GM23248 (cell line): ENCODE data around the gene TEX36. TPM values are rescaled to one million over a fixed set of nuclear protein-coding genes. Genes with fewer than 3 reads are reported as not detected.

ENCODE experiments used
- DNase-seq: peaks from one replicate; pipeline ENCODE4 v3.0.0-alpha.2; 2015
- H2AFZ ChIP-seq: fragments of 200-600 bp; sonication (generic); 2 replicates; pipeline ENCODE4 v1.6.1; 2016; ENCODE audit warnings: antibody characterized with exemption
- H3F3A ChIP-seq: fragments of 200-600 bp; sonication (generic); 2 replicates; pipeline ENCODE4 v1.6.1; 2016; ENCODE audit warnings: mild to moderate bottlenecking, antibody characterized with exemption, mixed run types; ENCODE audit not compliant: insufficient read depth
- H3K27ac ChIP-seq: fragments of 200-600 bp; sonication (generic); 2 replicates; pipeline ENCODE4 v1.5.1; 2016; ENCODE audit warnings: mild to moderate bottlenecking
- H3K27me3 ChIP-seq: fragments of 200-600 bp; sonication (generic); replicated peaks from 2 replicates; pipeline ENCODE4 v1.6.1; 2016; ENCODE audit warnings: mild to moderate bottlenecking; ENCODE audit not compliant: insufficient read depth
- H3K36me3 ChIP-seq: fragments of 200-600 bp; sonication (generic); 2 replicates; pipeline ENCODE4 v1.6.1; 2016; ENCODE audit warnings: low read depth, mild to moderate bottlenecking
- H3K4me1 ChIP-seq: fragments of 200-600 bp; sonication (generic); 2 replicates; pipeline ENCODE4 v1.6.1; 2016; ENCODE audit warnings: mild to moderate bottlenecking; ENCODE audit not compliant: insufficient read depth
- H3K4me2 ChIP-seq: fragments of 200-600 bp; sonication (generic); one replicate; pipeline ENCODE4 v1.6.1; 2016; ENCODE audit warnings: mild to moderate bottlenecking; ENCODE audit not compliant: unreplicated experiment
- H3K4me3 ChIP-seq: fragments of 200-600 bp; sonication (generic); 2 replicates; pipeline ENCODE4 v1.5.1; 2016; ENCODE audit warnings: mild to moderate bottlenecking
- H3K79me2 ChIP-seq: fragments of 200-600 bp; sonication (generic); 2 replicates; pipeline ENCODE4 v1.6.1; 2016; ENCODE audit warnings: mild to moderate bottlenecking; ENCODE audit not compliant: insufficient read depth
- H3K9ac ChIP-seq: fragments of 200-600 bp; sonication (generic); 2 replicates; pipeline ENCODE4 v1.6.1; 2016; ENCODE audit warnings: mild to moderate bottlenecking
- H3K9me2 ChIP-seq: fragments of 200-600 bp; sonication (generic); 2 replicates; pipeline ENCODE4 v1.6.1; 2016; ENCODE audit warnings: mixed run types, mild to moderate bottlenecking, moderate library complexity; ENCODE audit not compliant: insufficient read depth
- H3K9me3 ChIP-seq: fragments of 200-600 bp; sonication (generic); one replicate; pipeline ENCODE4 v1.6.1; 2017; ENCODE audit warnings: low read depth
- H4K20me1 ChIP-seq: fragments of 200-600 bp; sonication (generic); 2 replicates; pipeline ENCODE4 v1.6.0; 2016; ENCODE audit not compliant: insufficient read depth
- EZH2 ChIP-seq: fragments of 200-600 bp; sonication (generic); IDR thresholded peaks from 2 replicates; pipeline ENCODE4 v1.6.1; 2018; ENCODE audit warnings: antibody characterized with exemption, mild to moderate bottlenecking; ENCODE audit not compliant: insufficient read depth, poor library complexity, severe bottlenecking
- EZH2phosphoT487 ChIP-seq: fragments of 200-600 bp; sonication (generic); IDR thresholded peaks from 2 replicates; pipeline ENCODE4 v1.6.1; 2018; ENCODE audit warnings: antibody characterized with exemption, moderate library complexity, mild to moderate bottlenecking, low read depth; ENCODE audit not compliant: insufficient read depth
- WGBS, 2 experiments: methylation state at CpG; one replicate each; pipeline ENCODE4 v1.1.6; 2015 to 2017; ENCODE audit warnings: low lambda C conversion rate in 2 of 2, low coverage in 1 of 2; ENCODE audit errors: missing lambda C conversion rate in 2 of 2; 5-methylcytosine and 5-hydroxymethylcytosine counted together
- in situ Hi-C: fragments of 300-500 bp; cut with MboI; formaldehyde crosslinking; loops from 2 replicates; pipeline ENCODE4 v1.15.0; 2020
- polyA plus RNA-seq: library from polyadenylated mRNA; unstranded; fragments of >200 nt; fragmentation: Nextera tagmentation; extraction: Ambion mirVana; gene quantifications from 2 replicates; pipeline ENCODE4 v1.2.1, GENCODE V29; 2016
- total RNA-seq: library from RNA; depleted of rRNA; stranded (reverse); fragments of >200 nt; shearing (Covaris generic); gene quantifications from 2 replicates; pipeline ENCODE4 v1.2.3, GENCODE V29; 2014

TEX36 gene
- total and polyA plus RNA-seq, 2 experiments from 2014 or later: 0.34 to 0.76 TPM

DNA sequence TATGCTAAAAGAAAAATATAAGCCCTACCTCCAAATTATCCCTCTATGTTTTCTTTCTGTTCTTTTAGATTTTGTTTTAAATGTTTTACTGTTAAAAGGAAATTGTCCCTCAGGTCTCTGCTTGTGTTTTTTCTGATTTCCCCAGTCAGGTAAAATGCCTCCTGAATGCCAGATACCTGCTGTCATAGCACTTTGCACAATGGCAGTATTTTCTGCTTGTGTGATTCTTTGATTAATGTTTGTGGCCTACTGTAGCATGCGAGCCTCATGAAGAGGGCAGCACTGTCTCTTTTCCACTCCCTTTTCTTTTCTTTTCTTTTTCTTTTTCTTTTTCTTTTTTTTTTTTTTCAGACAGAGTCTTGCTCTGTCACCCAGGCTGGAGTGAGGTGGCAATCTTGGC lies 71.2 kb downstream of the TEX36 start:
- no peak overlapping the region for H3K9ac ChIP-seq
- H3K36me3 ChIP-seq: no peaks in the 10 kb centered on the region
- 0 out of 2 replicates have a peak, but pooled peaks cover 4% of the 10 kb centered on the region for H3K27me3 ChIP-seq
- H3K79me2 ChIP-seq: no peaks in the 10 kb centered on the region
- DNase-seq: no peak
- in situ Hi-C loops: no loop called here
- H3K9me3 ChIP-seq: no peaks in the 10 kb centered on the region
- H4K20me1 ChIP-seq: no peaks in the 10 kb centered on the region
- no peaks in the 10 kb centered on the region for H3K4me1 ChIP-seq
- no peaks in the 10 kb centered on the region for H3F3A ChIP-seq
- H3K4me2 ChIP-seq: no peak overlapping the region
- 62 to 67% methylated on average over 1 of the region's 1 CpG for WGBS, 2 experiments
- TF ChIP-seq EZH2: no peak
- TF ChIP-seq EZH2phosphoT487: no peak
- no peak overlapping the region for H3K4me3 ChIP-seq
- no peak overlapping the region for H2AFZ ChIP-seq
- H3K9me2 ChIP-seq: no peaks in the 10 kb centered on the region
- no peak overlapping the region for H3K27ac ChIP-seq

DNA sequence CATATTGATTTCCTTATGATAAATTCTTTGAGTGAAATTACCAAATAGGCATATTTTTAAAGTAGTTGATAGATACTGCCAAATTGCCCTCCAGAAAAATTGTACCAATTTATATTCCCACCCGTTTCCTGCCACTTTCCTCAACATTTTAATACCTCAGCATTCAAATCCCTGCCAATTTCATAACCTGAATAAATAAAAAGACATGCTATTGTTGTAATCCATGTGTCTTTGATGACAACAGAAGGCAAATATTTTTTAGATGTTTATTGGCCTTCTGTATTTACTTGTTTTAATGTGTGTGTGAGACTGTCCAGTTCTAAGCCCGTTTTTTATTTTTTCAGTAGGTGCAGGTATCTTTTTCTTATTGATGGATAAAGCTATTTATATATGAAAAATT lies 71.7 kb downstream of the TEX36 start:
- no peaks in the 10 kb centered on the region for H3K4me1 ChIP-seq
- no peaks in the 10 kb centered on the region for H3K36me3 ChIP-seq
- in situ Hi-C loops: no loop called here
- no peaks in the 10 kb centered on the region for H3K79me2 ChIP-seq
- H3K9me2 ChIP-seq: no peaks in the 10 kb centered on the region
- H3K4me2 ChIP-seq: no peak overlapping the region
- 8 to 10% methylated on average over 2 of the region's 2 CpGs for WGBS, 2 experiments
- H3K4me3 ChIP-seq: no peak overlapping the region
- TF ChIP-seq EZH2phosphoT487: no peak
- no peak for TF ChIP-seq EZH2
- no peak overlapping the region for H2AFZ ChIP-seq
- no peak overlapping the region for H3K27ac ChIP-seq
- H3F3A ChIP-seq: no peaks in the 10 kb centered on the region
- H3K27me3 ChIP-seq: 0 out of 2 replicates have a peak, but pooled peaks cover 4% of the 10 kb centered on the region
- H3K9me3 ChIP-seq: no peaks in the 10 kb centered on the region
- no peak overlapping the region for H3K9ac ChIP-seq
- no peak for DNase-seq
- no peaks in the 10 kb centered on the region for H4K20me1 ChIP-seq

DNA sequence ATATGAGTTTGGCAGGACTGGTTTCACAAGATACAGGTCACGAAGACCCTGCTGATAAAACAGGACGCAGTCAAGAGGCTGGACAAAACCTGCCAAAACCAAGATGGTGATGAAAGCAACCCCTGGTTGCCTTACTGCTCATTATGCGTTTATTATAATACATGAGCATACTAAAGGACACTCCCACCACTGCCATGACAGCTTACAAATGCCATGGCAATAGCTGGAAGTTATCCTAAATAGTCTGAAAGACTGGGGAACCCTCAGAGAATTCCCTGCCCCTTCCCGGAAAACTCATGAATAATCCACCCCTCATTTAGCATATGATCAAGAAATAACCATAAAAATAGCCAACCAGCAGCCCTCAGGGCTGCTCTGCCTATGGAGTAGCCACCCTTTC lies 73.1 kb downstream of the TEX36 start:
- H3K9me2 ChIP-seq: no peaks in the 10 kb centered on the region
- H3K79me2 ChIP-seq: no peaks in the 10 kb centered on the region
- no peak overlapping the region for H3K4me3 ChIP-seq
- in situ Hi-C loops: no loop called here
- no peaks in the 10 kb centered on the region for H4K20me1 ChIP-seq
- H3K9ac ChIP-seq: no peak overlapping the region
- H3K36me3 ChIP-seq: no peaks in the 10 kb centered on the region
- no peak overlapping the region for H3K27ac ChIP-seq
- no peaks in the 10 kb centered on the region for H3K4me1 ChIP-seq
- H2AFZ ChIP-seq: no peak overlapping the region
- DNase-seq: no peak
- WGBS, 2 experiments: 27 to 36% methylated on average over 4 of the region's 4 CpGs
- H3K9me3 ChIP-seq: no peaks in the 10 kb centered on the region
- TF ChIP-seq EZH2 (no peak), EZH2phosphoT487 (no peak)
- H3F3A ChIP-seq: no peaks in the 10 kb centered on the region
- H3K27me3 ChIP-seq: 0 out of 2 replicates have a peak, but pooled peaks cover 4% of the 10 kb centered on the region
- H3K4me2 ChIP-seq: no peak overlapping the region

DNA sequence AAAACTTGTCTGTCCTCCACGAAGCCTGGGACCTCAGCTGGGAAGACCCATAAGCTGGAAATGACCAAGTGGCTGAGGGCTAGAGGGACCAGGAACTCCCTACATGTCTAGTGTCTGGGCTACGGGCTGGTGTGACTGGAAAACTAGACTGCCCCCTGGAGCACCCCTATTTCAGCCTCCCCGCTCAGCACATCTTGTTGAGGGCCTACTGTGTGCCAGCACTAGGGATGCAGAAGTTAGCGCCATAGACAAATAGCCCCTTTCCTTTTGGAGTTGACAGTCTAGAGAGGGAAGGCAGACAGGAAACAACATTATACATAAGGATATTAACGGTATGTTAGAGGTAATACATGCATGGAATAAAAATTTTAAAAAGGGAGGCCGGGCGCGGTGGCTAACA lies 74.5 kb downstream of the TEX36 start:
- 0 out of 2 replicates have a peak, but pooled peaks cover 4% of the 10 kb centered on the region for H3K27me3 ChIP-seq
- no peaks in the 10 kb centered on the region for H3F3A ChIP-seq
- in situ Hi-C loops: no loop called here
- no peaks in the 10 kb centered on the region for H3K36me3 ChIP-seq
- H3K9me3 ChIP-seq: no peaks in the 10 kb centered on the region
- H3K4me2 ChIP-seq: no peak overlapping the region
- TF ChIP-seq EZH2 (no peak), EZH2phosphoT487 (no peak)
- H3K4me1 ChIP-seq: no peaks in the 10 kb centered on the region
- H3K9ac ChIP-seq: no peak overlapping the region
- H3K4me3 ChIP-seq: no peak overlapping the region
- no peak overlapping the region for H2AFZ ChIP-seq
- no peak for DNase-seq
- no peaks in the 10 kb centered on the region for H3K9me2 ChIP-seq
- WGBS, 2 experiments: 55% methylated on average over 8 of the region's 8 CpGs
- no peaks in the 10 kb centered on the region for H3K79me2 ChIP-seq
- H3K27ac ChIP-seq: no peak overlapping the region
- no peaks in the 10 kb centered on the region for H4K20me1 ChIP-seq

DNA sequence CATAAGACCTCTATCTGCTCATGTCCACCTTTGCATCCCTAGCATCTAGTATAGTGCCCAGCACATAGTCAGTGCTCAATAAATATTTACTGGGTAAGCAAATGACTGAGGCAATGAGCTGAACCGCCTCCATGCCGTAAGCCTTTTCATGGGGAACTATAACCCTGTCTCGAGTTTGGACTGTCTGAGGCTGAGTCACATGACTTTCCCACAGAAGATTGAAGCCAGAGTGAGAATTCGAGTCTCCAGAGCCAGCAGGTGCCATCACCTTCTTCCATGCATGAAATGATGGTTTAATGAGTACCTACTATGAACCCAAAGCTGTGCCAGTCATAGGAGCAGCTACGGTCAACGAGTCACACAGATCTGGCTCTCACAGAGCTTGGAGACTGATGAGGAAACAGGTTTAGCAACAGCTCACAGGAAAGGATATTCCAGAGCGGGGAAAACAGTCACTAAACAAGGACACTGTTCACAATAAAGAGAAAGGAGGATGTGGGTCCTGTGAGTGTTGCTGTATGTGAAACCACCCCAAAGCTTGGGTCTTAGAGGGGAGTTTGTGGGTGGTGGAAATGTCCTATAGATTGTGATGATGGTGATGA lies 75.2 kb downstream of the TEX36 start:
- Histone ChIP-seq H2AFZ (no peak overlapping the region), H3K9me2 (no peaks in the 10 kb centered on the region), H3K4me3 (no peak overlapping the region), H3K4me2 (no peak overlapping the region), H3F3A (no peaks in the 10 kb centered on the region), H4K20me1 (no peaks in the 10 kb centered on the region), H3K9me3 (no peaks in the 10 kb centered on the region), H3K27me3 (0 out of 2 replicates have a peak, but pooled peaks cover 4% of the 10 kb centered on the region), H3K36me3 (no peaks in the 10 kb centered on the region), H3K9ac (no peak overlapping the region), H3K4me1 (no peaks in the 10 kb centered on the region), H3K79me2 (no peaks in the 10 kb centered on the region), H3K27ac (no peak overlapping the region)
- 36 to 42% methylated on average over 7 of the region's 7 CpGs for WGBS, 2 experiments
- in situ Hi-C loops: no loop called here
- no peak for DNase-seq
- no peak for TF ChIP-seq EZH2
- no peak for TF ChIP-seq EZH2phosphoT487
